CD4-positive, alpha-beta memory T cell (primary cell): ENCODE measurements around the gene MS4A6E. TPM values are rescaled to one million over a fixed set of nuclear protein-coding genes. Genes with fewer than 3 reads are reported as not detected.

Experiments used
- CTCF ChIA-PET: fragments of 350-600 bp; sonication (Branson Sonifier 250); formaldehyde crosslinking; loops from one replicate; lab custom pipeline; 2021; ENCODE audit warnings: inconsistent platforms; ENCODE audit not compliant: partially characterized antibody; lab: Charles Lee
- POLR2A ChIA-PET: fragments of 350-600 bp; sonication (Branson Sonifier 250); formaldehyde crosslinking; loops from one replicate; lab custom pipeline; 2021; ENCODE audit not compliant: partially characterized antibody; lab: Charles Lee
- DNase-seq, 5 donors: peaks; one replicate each; pipeline versions ENCODE4 v3.0.0 to v3.0.0-alpha.2; 2020 to 2022; ENCODE audit warnings: mixed read lengths in 1 of 5
- H3K27ac ChIP-seq: one replicate; pipeline ENCODE4 v1.7.0; 2013; ENCODE audit warnings: low read depth, low read length
- H3K27me3 ChIP-seq: 2 replicates; pipeline ENCODE4 v1.7.0; 2013; ENCODE audit warnings: mild to moderate bottlenecking, low read length, moderate library complexity; ENCODE audit not compliant: insufficient read depth
- H3K36me3 ChIP-seq: 2 replicates; pipeline ENCODE4 v1.7.0; 2013; ENCODE audit warnings: mild to moderate bottlenecking, low read length, moderate library complexity; ENCODE audit not compliant: insufficient read depth
- H3K4me1 ChIP-seq: 2 replicates; pipeline ENCODE4 v1.7.0; 2013; ENCODE audit warnings: mild to moderate bottlenecking, low read length, moderate library complexity; ENCODE audit not compliant: insufficient read depth
- H3K4me3 ChIP-seq, 2 donors: one replicate each; pipeline ENCODE4 v1.7.0; 2013; ENCODE audit warnings: low read length in 2 of 2, mild to moderate bottlenecking in 1 of 2
- H3K9me3 ChIP-seq, 2 donors: one replicate each; pipeline ENCODE4 v1.7.0; 2013; ENCODE audit warnings: low read length in 2 of 2, control low read depth in 1 of 2; ENCODE audit not compliant: control insufficient read depth in 1 of 2
- H3K27ac Mint-ChIP-seq, 7 donors: one replicate each; pipeline ENCODE4 v1.8.0; 2020 to 2021; ENCODE audit warnings: mixed read lengths in 7 of 7, mild to moderate bottlenecking in 6 of 7, inconsistent platforms in 3 of 7, moderate library complexity in 3 of 7
- H3K27me3 Mint-ChIP-seq, 2 donors: one replicate each; pipeline ENCODE4 v1.8.0; 2020 to 2021; ENCODE audit warnings: mixed read lengths in 2 of 2
- H3K36me3 Mint-ChIP-seq, 2 donors: one replicate each; pipeline ENCODE4 v1.8.0; 2020 to 2021; ENCODE audit warnings: mixed read lengths in 2 of 2, inconsistent platforms in 1 of 2, mild to moderate bottlenecking in 1 of 2
- H3K4me1 Mint-ChIP-seq, 4 donors: one replicate each; pipeline ENCODE4 v1.8.0; 2020 to 2021; ENCODE audit warnings: mixed read lengths in 4 of 4, mild to moderate bottlenecking in 1 of 4
- H3K4me3 Mint-ChIP-seq, 8 donors: one replicate each; pipeline ENCODE4 v1.8.0; 2020 to 2021; ENCODE audit warnings: mixed read lengths in 8 of 8, mild to moderate bottlenecking in 7 of 8, moderate library complexity in 6 of 8, inconsistent platforms in 3 of 8
- H3K9me3 Mint-ChIP-seq, 8 donors: one replicate each; pipeline ENCODE4 v1.8.0; 2020 to 2021; ENCODE audit warnings: mixed read lengths in 8 of 8, mild to moderate bottlenecking in 5 of 8, inconsistent platforms in 3 of 8, moderate library complexity in 1 of 8
- intact Hi-C: fragments of 100-400 bp; cut with micrococcal nuclease; formaldehyde crosslinking; loops from one replicate; pipeline ENCODE4 v1.15.1; 2023
- polyA plus RNA-seq, 2 donors: library from polyadenylated mRNA; unstranded; fragments of 300-500 nt; fragmentation: Illumina TruSeq; gene quantifications; one replicate each; pipeline ENCODE4 v1.2.3, GENCODE V29; 2021
- total RNA-seq, 2 experiments: library from RNA; stranded (reverse); gene quantifications; one replicate each; pipeline ENCODE4 v1.2.3, GENCODE V29; 2021

MS4A6E gene
- total and polyA plus RNA-seq, 4 experiments from 2014 or later, result not detected

- H3K27me3 ChIP-seq, result no peaks in the 10 kb centered on the region
- Mint-ChIP-seq H3K27ac (no peak overlapping the region), H3K4me3 (no peak overlapping the region), H3K36me3 (no peaks in the 10 kb centered on the region), H3K4me1 (no peaks in the 10 kb centered on the region), H3K27me3 (peaks cover 15 to 27% of the 10 kb centered on the region in 2 donors), H3K9me3 (no peaks in the 10 kb centered on the region)
- H3K36me3 ChIP-seq, result no peaks in the 10 kb centered on the region
- H3K4me1 ChIP-seq, result no peaks in the 10 kb centered on the region
- no peak overlapping the region for H3K27ac ChIP-seq
- intact Hi-C loops, result no loop called here
- ChIA-PET CTCF (interaction anchor here (1.7 kb wide), 1 partner anchor 252 kb away, joined by 4 read pairs; no protein-coding TSS in a partner anchor), POLR2A (no interaction called here)
- no peak overlapping the region for H3K4me3 ChIP-seq
- no peaks in the 10 kb centered on the region for H3K9me3 ChIP-seq
- DNase-seq, result no peak
Observed at GRCh38 chr11:60367009-60367408, 40.0 kb downstream of the MS4A6E start.

GRCh38 chr11:60367896-60368295 lies 40.8 kb downstream of the MS4A6E start:
- Histone ChIP-seq H3K9me3 (no peaks in the 10 kb centered on the region), H3K27ac (no peak overlapping the region), H3K4me3 (no peak overlapping the region), H3K36me3 (no peaks in the 10 kb centered on the region), H3K27me3 (no peaks in the 10 kb centered on the region), H3K4me1 (no peaks in the 10 kb centered on the region)
- no peaks in the 10 kb centered on the region for H3K9me3 Mint-ChIP-seq
- no peaks in the 10 kb centered on the region for H3K4me1 Mint-ChIP-seq
- H3K27ac Mint-ChIP-seq, result no peak overlapping the region
- H3K27me3 Mint-ChIP-seq, result peaks cover 18 to 30% of the 10 kb centered on the region in 2 donors
- CTCF ChIA-PET, result interaction anchor here (1.5 to 1.7 kb wide), 2 partner anchors 18 to 251 kb away, joined by 3 to 4 read pairs; no protein-coding TSS in a partner anchor
- no peak overlapping the region for H3K4me3 Mint-ChIP-seq
- intact Hi-C loops, result no loop called here
- no peak for DNase-seq
- POLR2A ChIA-PET, result no interaction called here
- no peaks in the 10 kb centered on the region for H3K36me3 Mint-ChIP-seq

- Histone ChIP-seq H3K27ac (no peak overlapping the region), H3K9me3 (no peaks in the 10 kb centered on the region), H3K27me3 (no peaks in the 10 kb centered on the region), H3K4me1 (no peaks in the 10 kb centered on the region), H3K4me3 (no peak overlapping the region), H3K36me3 (no peaks in the 10 kb centered on the region)
- Mint-ChIP-seq H3K4me3 (no peak overlapping the region), H3K9me3 (no peaks in the 10 kb centered on the region), H3K4me1 (no peaks in the 10 kb centered on the region), H3K36me3 (no peaks in the 10 kb centered on the region), H3K27ac (no peak overlapping the region), H3K27me3 (peaks cover 18 to 19% of the 10 kb centered on the region in 2 donors)
- intact Hi-C loops, result no loop called here
- no peak for DNase-seq
- ChIA-PET CTCF (interaction anchor here (1.3 to 1.5 kb wide), 2 partner anchors 7 to 10 kb away, joined by 4 to 5 read pairs; no protein-coding TSS in a partner anchor), POLR2A (no interaction called here)
Observed at GRCh38 chr11:60370252-60370810, 43.3 kb downstream of the MS4A6E start.

GRCh38 chr11:60370811-60371298 lies 43.8 kb downstream of the MS4A6E start:
- no peaks in the 10 kb centered on the region for H3K9me3 Mint-ChIP-seq
- H3K27me3 Mint-ChIP-seq, result peaks cover 19 to 20% of the 10 kb centered on the region in 2 donors
- H3K36me3 ChIP-seq, result no peaks in the 10 kb centered on the region
- intact Hi-C loops, result no loop called here
- H3K9me3 ChIP-seq, result no peaks in the 10 kb centered on the region
- H3K27ac Mint-ChIP-seq, result no peak overlapping the region
- no peaks in the 10 kb centered on the region for H3K27me3 ChIP-seq
- no peaks in the 10 kb centered on the region for H3K4me1 Mint-ChIP-seq
- CTCF ChIA-PET, result interaction anchor here (1.3 to 1.5 kb wide), 3 partner anchors 8 to 13 kb away, joined by 3 to 5 read pairs (median 4); no protein-coding TSS in a partner anchor
- H3K36me3 Mint-ChIP-seq, result no peaks in the 10 kb centered on the region
- no peak overlapping the region for H3K4me3 Mint-ChIP-seq
- H3K4me3 ChIP-seq, result no peak overlapping the region
- POLR2A ChIA-PET, result no interaction called here
- no peak for DNase-seq
- H3K4me1 ChIP-seq, result no peaks in the 10 kb centered on the region
- no peak overlapping the region for H3K27ac ChIP-seq

GRCh38 chr11:60371386-60371785 lies 44.3 kb downstream of the MS4A6E start:
- Histone ChIP-seq H3K27ac (no peak overlapping the region), H3K9me3 (no peaks in the 10 kb centered on the region), H3K4me3 (no peak overlapping the region), H3K36me3 (no peaks in the 10 kb centered on the region), H3K4me1 (no peaks in the 10 kb centered on the region), H3K27me3 (no peaks in the 10 kb centered on the region)
- H3K36me3 Mint-ChIP-seq, result no peaks in the 10 kb centered on the region
- intact Hi-C loops, result no loop called here
- POLR2A ChIA-PET, result no interaction called here
- no peak for DNase-seq
- CTCF ChIA-PET, result interaction anchor here (1.3 to 1.5 kb wide), 2 partner anchors 8 to 13 kb away, joined by 3 to 4 read pairs; no protein-coding TSS in a partner anchor
- no peak overlapping the region for H3K27ac Mint-ChIP-seq
- no peak overlapping the region for H3K4me3 Mint-ChIP-seq
- no peaks in the 10 kb centered on the region for H3K4me1 Mint-ChIP-seq
- H3K27me3 Mint-ChIP-seq, result peaks cover 19 to 23% of the 10 kb centered on the region in 2 donors
- no peaks in the 10 kb centered on the region for H3K9me3 Mint-ChIP-seq

GRCh38 chr11:60371854-60372253 lies 44.8 kb downstream of the MS4A6E start:
- POLR2A ChIA-PET, result no interaction called here

GRCh38 chr11:60372767-60373166 lies 45.7 kb downstream of the MS4A6E start:
- H3K4me1 ChIP-seq, result no peaks in the 10 kb centered on the region
- Mint-ChIP-seq H3K4me3 (no peak overlapping the region), H3K9me3 (no peaks in the 10 kb centered on the region), H3K36me3 (no peaks in the 10 kb centered on the region), H3K27ac (no peak overlapping the region), H3K27me3 (peaks cover 20 to 26% of the 10 kb centered on the region in 2 donors), H3K4me1 (no peaks in the 10 kb centered on the region)
- ChIA-PET POLR2A (no interaction called here), CTCF (interaction anchor here (2.5 kb wide), 1 partner anchor 10 kb away, joined by 13 read pairs; no protein-coding TSS in a partner anchor)
- H3K4me3 ChIP-seq, result no peak overlapping the region
- no peaks in the 10 kb centered on the region for H3K27me3 ChIP-seq
- H3K27ac ChIP-seq, result no peak overlapping the region
- no peak for DNase-seq
- intact Hi-C loops, result no loop called here
- H3K36me3 ChIP-seq, result no peaks in the 10 kb centered on the region
- no peaks in the 10 kb centered on the region for H3K9me3 ChIP-seq

More at GRCh38 chr11:60371854-60372253, 44.8 kb downstream of the MS4A6E start:
- Histone ChIP-seq H3K4me1 (no peaks in the 10 kb centered on the region), H3K4me3 (no peak overlapping the region), H3K9me3 (no peaks in the 10 kb centered on the region), H3K27me3 (no peaks in the 10 kb centered on the region), H3K36me3 (no peaks in the 10 kb centered on the region), H3K27ac (no peak overlapping the region)
- no peaks in the 10 kb centered on the region for H3K4me1 Mint-ChIP-seq
- intact Hi-C loops, result no loop called here
- no peak overlapping the region for H3K4me3 Mint-ChIP-seq
- H3K9me3 Mint-ChIP-seq, result no peaks in the 10 kb centered on the region
- H3K36me3 Mint-ChIP-seq, result no peaks in the 10 kb centered on the region
- H3K27ac Mint-ChIP-seq, result no peak overlapping the region
- CTCF ChIA-PET, result interaction anchor here (1.3 to 1.5 kb wide), 2 partner anchors 9 to 12 kb away, joined by 3 to 4 read pairs; no protein-coding TSS in a partner anchor
- DNase-seq, result no peak
- peaks cover 19 to 26% of the 10 kb centered on the region in 2 donors for H3K27me3 Mint-ChIP-seq
